ENCODE measurements around the gene SLC6A17. TPM values are rescaled to one million over a fixed set of nuclear protein-coding genes. Genes with fewer than 3 reads are reported as not detected.

SLC6A17 gene
- total RNA-seq, 1 donor from 2014 or later: 0.45 TPM

- DNase-seq (ENCODE audit: low read depth): no peak
These were observed 90.3 kb downstream of the SLC6A17 start for GRCh38 chr1:110240476-110241210.

GRCh38 chr1:110241516-110241915, 91.2 kb downstream of the SLC6A17 start:
- DNase-seq (ENCODE audit: low read depth): no peak

GRCh38 chr1:110242062-110242461, 91.8 kb downstream of the SLC6A17 start:
- DNase-seq (ENCODE audit: low read depth): no peak

GRCh38 chr1:110242731-110243130, 92.4 kb downstream of the SLC6A17 start:
- DNase-seq (ENCODE audit: low read depth): no peak

- DNase-seq (ENCODE audit: low read depth): no peak
These were observed 92.9 kb downstream of the SLC6A17 start for GRCh38 chr1:110243146-110243545.

GRCh38 chr1:110243574-110243973, 93.3 kb downstream of the SLC6A17 start:
- no peak for DNase-seq (ENCODE audit: low read depth)

GRCh38 chr1:110245876-110246620, 95.8 kb downstream of the SLC6A17 start:
- no peak for DNase-seq (ENCODE audit: low read depth)

GRCh38 chr1:110248746-110249145, 98.5 kb downstream of the SLC6A17 start:
- no peak for DNase-seq (ENCODE audit: low read depth)

GRCh38 chr1:110249256-110249655, 99.0 kb downstream of the SLC6A17 start:
- no peak for DNase-seq (ENCODE audit: low read depth)

GRCh38 chr1:110250008-110250407, 99.7 kb downstream of the SLC6A17 start:
- no peak for DNase-seq (ENCODE audit: low read depth)

GRCh38 chr1:110250749-110251148, 100.5 kb downstream of the SLC6A17 start:
- no peak for DNase-seq (ENCODE audit: low read depth)

Other genes with a start within 250 kb of the SLC6A17 start
- gene CSF1, start 239.6 kb upstream of the SLC6A17 start, total RNA-seq: 39.2 and 51.3 TPM in 2 replicates
- 47.9 and 120 TPM in 2 replicates for gene AHCYL1, start 165.7 kb upstream of the SLC6A17 start, total RNA-seq
- gene STRIP1, start 115.9 kb upstream of the SLC6A17 start, total RNA-seq: 32.6 and 57.0 TPM in 2 replicates
- gene ALX3, start 79.8 kb upstream of the SLC6A17 start, total RNA-seq: not detected in 2 replicates
- gene UBL4B, start 38.1 kb upstream of the SLC6A17 start, total RNA-seq: not detected in 2 replicates
- 2.6 and 15.2 TPM in 2 replicates for gene KCNC4, start 59.8 kb downstream of the SLC6A17 start, total RNA-seq
- 26.9 and 36.0 TPM in 2 replicates for gene RBM15, start 188.9 kb downstream of the SLC6A17 start, total RNA-seq
- gene SLC16A4, start 240.5 kb downstream of the SLC6A17 start, total RNA-seq: 127 and 173 TPM in 2 replicates